ENCODE data around the gene ST3GAL5.

- TF ChIP-seq POLR2AphosphoS5 (IDR thresholded peaks at IDR 0.05; ENCODE audit: low read depth, low read length) (no peak), POLR2A (IDR thresholded peaks at IDR 0.05; ENCODE audit: low read depth, low read length) (no peak), TAF1 (IDR thresholded peaks at IDR 0.05; ENCODE audit: low read depth, low read length) (no peak)
Observed at GRCh38 chr2:85793584-85793983, 95.2 kb downstream of the ST3GAL5 start.
